GM21717 (cell line): ENCODE data around the gene SLC30A1.
"Not testable (repeated sequence)": the region's sequence is repeated elsewhere in the genome, so short reads cannot be mapped to it uniquely, and the experiment has no call there.

ENCODE experiments used
- ATAC-seq: cut with Tn5 transposase; IDR thresholded peaks from one replicate; pipeline ENCODE4 v1.9.1; 2021; ENCODE audit warnings: mild to moderate bottlenecking, moderate library complexity; ENCODE audit not compliant: unreplicated experiment

SLC30A1 gene

DNA sequence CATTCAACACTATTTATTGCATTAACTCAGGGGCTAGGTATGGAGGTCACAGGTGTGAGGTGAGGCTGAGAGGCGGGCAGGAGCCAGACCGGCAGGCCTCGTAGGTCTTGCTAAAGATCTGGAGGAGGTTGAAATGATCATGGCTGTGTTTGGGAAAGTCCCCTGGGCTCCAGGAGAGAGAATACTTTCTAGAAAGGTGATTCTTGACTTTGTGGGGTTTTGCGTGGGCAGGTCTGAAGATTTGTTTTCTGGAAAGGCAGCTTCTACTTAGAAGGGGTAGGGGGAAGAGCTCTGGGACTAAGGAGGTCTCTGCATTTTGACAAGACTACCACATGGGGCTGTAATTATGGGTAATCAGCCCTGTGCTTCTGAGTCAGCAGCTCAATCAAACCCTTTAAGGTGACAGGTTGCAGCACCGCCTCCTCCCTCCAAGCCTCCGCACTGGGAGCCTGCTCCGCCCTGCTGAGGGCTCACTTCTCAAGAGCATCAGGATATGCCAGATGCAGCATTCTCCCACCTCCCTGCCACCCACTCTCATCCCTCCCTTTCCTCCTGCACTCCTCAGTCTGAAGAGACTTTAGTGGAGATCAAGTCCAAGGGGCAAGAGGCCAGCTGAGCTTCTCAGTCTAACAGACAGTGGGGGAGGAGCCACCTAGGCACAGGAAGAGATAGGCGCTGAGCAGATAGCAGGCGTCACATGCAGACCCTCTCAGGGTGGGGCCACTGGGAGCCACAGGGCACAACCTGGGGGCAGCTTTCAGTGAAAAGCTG lies 30.5 kb downstream of the SLC30A1 start:
- ATAC-seq = no peak

- no peak for ATAC-seq
Observed at GRCh38 chr1:211547710-211548109, 31.3 kb downstream of the SLC30A1 start.

DNA sequence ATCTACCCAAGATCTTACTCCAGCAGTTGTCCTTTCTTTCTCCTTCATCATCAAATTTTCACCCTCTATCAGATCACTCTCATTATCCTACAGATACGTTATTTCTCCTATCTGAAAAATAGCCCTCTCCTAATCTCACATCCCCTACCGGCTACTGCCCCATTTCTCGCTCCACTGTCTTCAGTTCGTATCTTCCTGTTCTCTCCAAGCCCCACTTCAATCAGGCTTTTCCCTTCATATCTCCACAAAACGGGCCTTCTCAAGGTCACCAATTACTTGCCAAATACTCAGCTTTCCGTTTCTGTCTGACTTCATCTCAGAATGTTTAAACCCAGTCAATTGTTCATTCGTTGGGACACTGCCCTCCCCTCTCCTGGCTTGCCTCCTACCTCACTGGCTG lies 32.4 kb downstream of the SLC30A1 start:
- no peak for ATAC-seq

DNA sequence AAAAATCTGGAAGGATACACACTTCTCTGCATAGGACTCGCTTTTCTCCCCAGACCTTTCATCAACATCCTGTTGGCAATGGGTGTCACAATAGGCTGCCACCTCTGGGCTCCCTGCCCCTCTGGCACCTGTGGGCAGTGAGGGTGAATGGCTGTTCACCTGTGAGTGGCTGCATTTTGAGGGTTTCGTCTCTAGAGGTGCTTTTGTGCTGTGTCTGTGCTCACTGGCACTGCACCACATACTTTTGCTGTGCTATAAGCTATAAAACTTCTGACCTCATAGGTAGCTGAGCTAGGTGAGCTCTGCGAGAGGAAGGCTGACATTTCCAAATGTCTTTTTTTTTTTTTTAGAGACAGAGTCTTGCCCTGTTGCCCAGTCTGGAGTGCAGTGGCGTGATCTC lies 35.9 kb downstream of the SLC30A1 start:
- no peak for ATAC-seq

- ATAC-seq = no peak
Observed at GRCh38 chr1:211541720-211542477, 37.1 kb downstream of the SLC30A1 start.

DNA sequence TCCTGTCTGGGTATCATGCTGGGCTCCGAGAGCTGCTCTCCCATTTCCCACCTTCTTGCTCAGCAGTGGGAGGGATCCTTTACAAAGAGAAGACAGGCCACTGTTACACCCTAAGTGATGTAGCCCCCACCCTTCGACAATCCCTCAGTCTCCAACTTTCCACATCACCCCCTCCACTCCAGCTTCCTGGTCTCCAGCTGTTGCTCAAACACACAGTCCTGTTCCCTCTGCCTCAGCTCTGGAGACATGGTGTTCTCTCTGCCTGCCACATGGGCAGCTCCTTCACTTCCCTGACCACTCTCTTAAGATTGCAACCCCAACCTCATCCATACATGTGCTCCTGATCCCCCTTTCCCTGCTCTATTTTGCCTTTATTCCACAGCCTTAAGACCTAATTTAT lies 37.7 kb downstream of the SLC30A1 start:
- ATAC-seq = no peak

- not testable (repeated sequence) for ATAC-seq
Observed at GRCh38 chr1:211540824-211541223, 38.1 kb downstream of the SLC30A1 start.

DNA sequence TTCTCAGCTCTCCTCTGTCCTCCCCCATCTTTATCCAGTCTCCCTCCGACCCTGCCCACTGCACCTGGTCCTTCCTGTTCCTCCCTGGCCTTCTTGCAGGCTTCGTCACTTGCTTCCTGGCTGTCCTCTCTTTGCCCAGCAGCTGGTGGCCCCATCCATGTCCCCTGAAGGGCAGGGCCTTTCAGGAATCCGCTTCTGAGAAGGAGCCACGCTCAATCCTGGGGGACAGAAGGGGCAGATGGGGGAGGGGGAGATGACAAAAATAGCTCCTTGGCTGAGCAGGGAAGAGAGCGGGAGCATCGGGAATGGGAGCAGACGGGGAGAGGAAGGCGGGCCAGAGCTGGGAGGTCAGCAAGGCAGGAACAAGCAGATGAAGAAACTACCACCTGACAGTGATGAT lies 40.7 kb downstream of the SLC30A1 start:
- ATAC-seq = no peak

- no peak for ATAC-seq
Observed at GRCh38 chr1:211537253-211537652, 41.7 kb downstream of the SLC30A1 start.

- ATAC-seq = no peak
Observed at GRCh38 chr1:211536606-211537005, 42.4 kb downstream of the SLC30A1 start.

DNA sequence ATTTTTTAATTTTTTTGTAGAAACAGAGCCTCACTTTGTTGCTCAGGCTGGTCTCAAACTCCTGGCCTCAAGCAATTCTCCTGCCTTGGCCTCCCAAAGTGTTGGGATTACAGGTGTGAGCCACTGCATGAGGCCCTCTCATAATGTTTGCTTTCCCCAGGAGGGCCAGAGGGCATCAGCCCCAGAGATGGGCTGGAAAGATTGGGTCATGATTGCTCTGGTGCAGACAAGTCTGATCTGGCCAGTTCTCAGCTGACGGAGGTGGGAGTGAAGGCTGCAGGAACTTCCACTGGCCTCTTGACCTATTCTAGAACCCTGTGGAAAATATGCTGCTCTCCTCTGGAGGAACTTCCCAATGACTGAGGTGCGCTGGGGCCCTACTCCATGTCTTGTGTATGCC lies 43.6 kb downstream of the SLC30A1 start:
- ATAC-seq = no peak

DNA sequence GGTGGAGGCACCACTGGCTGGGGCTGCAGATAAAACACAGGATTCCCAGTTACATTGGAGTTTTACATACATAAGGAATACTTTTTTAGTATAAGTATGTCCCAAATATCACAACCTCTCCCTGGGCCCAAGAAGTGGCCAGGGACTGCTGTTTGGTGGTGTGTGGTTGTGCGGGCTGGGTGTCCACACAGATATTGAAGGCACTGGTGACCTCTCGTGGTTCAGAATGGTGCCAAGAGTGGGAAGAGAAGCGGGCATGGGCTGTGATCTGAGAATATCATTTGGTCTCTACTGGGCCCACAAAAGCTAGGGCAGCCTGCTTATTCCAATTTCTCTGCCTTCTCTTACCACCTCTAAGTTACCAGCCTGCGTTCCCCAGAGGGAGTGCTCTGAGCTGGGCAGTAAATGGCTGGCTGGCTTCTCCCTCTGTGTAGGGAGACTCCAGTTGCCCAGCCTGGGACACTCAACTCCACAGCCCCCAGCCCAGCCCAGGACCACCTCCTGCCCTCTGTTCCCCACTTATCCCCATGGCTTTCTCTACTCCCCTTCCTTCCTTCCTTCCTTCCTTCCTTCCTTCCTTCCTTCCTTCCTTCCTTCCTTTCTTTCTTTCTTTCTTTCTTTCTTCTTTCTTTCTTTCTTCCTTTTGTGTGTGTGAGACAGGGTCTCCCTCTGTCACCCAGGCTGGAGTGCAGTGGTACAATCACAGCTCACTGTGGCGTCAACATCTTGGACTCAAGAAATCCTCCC lies 44.2 kb downstream of the SLC30A1 start:
- ATAC-seq = no peak

DNA sequence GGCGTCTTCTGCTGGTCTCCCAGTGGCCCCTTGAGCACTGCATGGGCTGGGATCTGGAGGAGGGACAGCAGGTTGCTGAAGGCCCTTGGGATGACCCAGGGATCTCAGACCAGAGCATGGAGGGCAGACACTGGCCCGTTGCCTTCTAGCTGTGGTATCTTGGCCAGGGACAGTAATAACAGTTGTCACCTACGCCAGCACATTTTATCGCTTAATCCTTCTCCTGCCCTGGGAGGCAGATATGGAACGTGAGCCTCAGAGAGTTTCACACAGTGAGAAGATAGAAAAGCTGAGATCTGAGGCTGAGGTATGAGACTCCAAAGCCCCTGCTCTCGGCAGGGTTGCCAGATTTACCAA lies 46.9 kb downstream of the SLC30A1 start:
- no peak for ATAC-seq

GRCh38 chr1:211531194-211532087 lies 47.5 kb downstream of the SLC30A1 start:
- ATAC-seq = no peak

- no peak for ATAC-seq
Observed at GRCh38 chr1:211530102-211530501, 48.9 kb downstream of the SLC30A1 start.

- no peak for ATAC-seq
Observed at GRCh38 chr1:211529453-211529852, 49.5 kb downstream of the SLC30A1 start.

- ATAC-seq = no peak
Observed at GRCh38 chr1:211529011-211529410, 50.0 kb downstream of the SLC30A1 start.

DNA sequence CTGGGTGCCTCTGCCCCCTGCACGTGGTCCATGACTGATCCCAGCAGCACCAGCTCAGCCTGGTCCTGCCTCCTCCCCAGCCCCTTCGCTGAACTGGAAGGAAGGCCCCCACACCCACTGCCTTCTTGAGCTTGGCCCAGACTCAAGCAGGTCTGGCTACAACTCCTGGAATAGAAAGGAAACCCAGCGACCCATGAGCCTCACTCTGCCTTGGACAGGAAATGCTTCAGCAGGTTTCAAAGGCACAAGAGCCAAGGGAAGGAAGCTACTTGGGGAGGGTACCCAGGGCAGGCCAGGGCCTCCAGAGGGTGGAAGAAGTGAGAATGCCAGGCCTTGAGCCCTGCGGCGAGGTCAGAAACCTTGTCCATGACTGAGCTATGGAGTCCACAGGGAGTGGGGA lies 51.1 kb downstream of the SLC30A1 start:
- no peak for ATAC-seq

GRCh38 chr1:211527006-211527405 lies 52.0 kb downstream of the SLC30A1 start:
- peak; percentile 92 for ATAC-seq

- ATAC-seq = no peak
Observed at GRCh38 chr1:211526101-211526500, 52.9 kb downstream of the SLC30A1 start.
